Brain microvascular endothelial cell (primary cell): ENCODE data around the gene TMEM109.

Experiments
- DNase-seq: peaks from one replicate; pipeline ENCODE4 v3.0.0-alpha.2; 2020
- H3K27ac ChIP-seq: fragments of 250-450 bp; sonication (Bioruptor Pico); 2 replicates; pipeline ENCODE4 v1.5.1; 2020; ENCODE audit warnings: mild to moderate bottlenecking, moderate library complexity
- H3K27me3 ChIP-seq: fragments of 250-450 bp; sonication (Bioruptor Pico); replicated peaks from 2 replicates; pipeline ENCODE4 v1.5.1; 2020; ENCODE audit warnings: mild to moderate bottlenecking
- H3K36me3 ChIP-seq: fragments of 250-450 bp; sonication (Bioruptor Pico); replicated peaks from 2 replicates; pipeline ENCODE4 v1.5.1; 2020; ENCODE audit warnings: mild to moderate bottlenecking
- H3K4me3 ChIP-seq: 2 replicates; pipeline ENCODE4 v1.5.1; 2011; ENCODE audit warnings: low read depth, mild to moderate bottlenecking, control low read depth, low read length, moderate library complexity
- CTCF ChIP-seq: IDR thresholded peaks from 2 replicates; pipeline ENCODE4 v1.5.1; 2011; ENCODE audit warnings: low read depth, mild to moderate bottlenecking, moderate library complexity, low read length, control low read depth, inconsistent platforms; ENCODE audit errors: missing control alignments
- in situ Hi-C: cut with HindIII; loops from 2 replicates; pipeline ENCODE4 v1.10.0; 2017; ENCODE audit warnings: low sequenced_read_pairs, low pct_ligation_motif_present

TMEM109 gene

GRCh38 chr11:60912223-60912850, 1.6 kb upstream of the TMEM109 start:
- no peak for TF ChIP-seq CTCF
- in situ Hi-C loops, result no loop called here
- Histone ChIP-seq H3K36me3 (no peaks in the 10 kb centered on the region), H3K27me3 (no peaks in the 10 kb centered on the region), H3K4me3 (peak overlapping the region; percentile 22), H3K27ac (no peak overlapping the region)
- no peak for DNase-seq

- Histone ChIP-seq H3K4me3 (peak overlapping the region; percentile 79), H3K27ac (peak overlapping the region; percentile 95)
These were observed 968 bp upstream of the TMEM109 start for GRCh38 chr11:60912851-60913528.

GRCh38 chr11:60914633-60915247, 782 bp downstream of the TMEM109 start:
- Histone ChIP-seq H3K27me3 (no peaks in the 10 kb centered on the region), H3K36me3 (peaks cover under 1% of the 10 kb centered on the region), H3K27ac (peak overlapping the region; percentile 95), H3K4me3 (peak overlapping the region; percentile 79)
- in situ Hi-C loops, result no loop called here
- DNase-seq, result no peak
- TF ChIP-seq CTCF, result no peak

More at GRCh38 chr11:60912851-60913528, 968 bp upstream of the TMEM109 start:
- H3K36me3 ChIP-seq, result no peaks in the 10 kb centered on the region
- TF ChIP-seq CTCF, result no peak
- in situ Hi-C loops, result no loop called here
- no peaks in the 10 kb centered on the region for H3K27me3 ChIP-seq
- DNase-seq, result no peak

DNA sequence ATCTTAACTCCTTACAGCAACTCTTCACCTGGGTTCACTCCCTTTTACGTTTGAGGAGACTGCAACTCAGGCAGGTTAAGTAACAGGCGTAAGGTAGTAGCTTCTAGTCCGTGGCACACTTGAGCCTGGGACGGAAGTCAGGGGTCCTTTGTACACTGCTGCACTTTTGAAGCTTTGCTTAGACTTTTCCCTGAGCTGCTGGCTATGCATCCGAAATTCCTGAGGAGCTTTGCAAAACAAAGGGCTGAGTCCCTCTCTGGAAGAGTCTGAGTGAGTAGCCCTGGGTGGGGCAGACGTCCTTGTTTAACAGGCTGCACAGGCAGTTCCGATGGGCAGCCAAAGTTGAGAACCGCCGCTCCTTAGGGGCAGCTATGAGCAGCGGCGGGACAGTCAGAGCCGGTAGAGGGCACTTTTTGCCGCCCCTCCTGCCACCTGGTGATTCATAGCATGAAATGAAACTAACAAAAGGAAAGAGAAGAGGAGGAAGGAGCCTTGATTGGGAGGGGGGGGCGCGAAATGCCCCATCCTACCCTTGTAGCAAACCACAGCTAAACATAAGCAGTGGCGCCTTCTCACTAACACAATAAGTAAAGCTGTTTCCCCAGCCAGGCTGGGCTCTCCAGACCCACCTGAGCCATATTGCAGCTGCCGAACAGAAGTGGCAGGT, 1.4 kb downstream of the TMEM109 start:
- Histone ChIP-seq H3K27me3 (no peaks in the 10 kb centered on the region), H3K4me3 (peak overlapping the region; percentile 79), H3K36me3 (peaks cover 7% of the 10 kb centered on the region), H3K27ac (peak overlapping the region; percentile 2)
- peak; percentile 56 for TF ChIP-seq CTCF
- in situ Hi-C loops, result no loop called here
- DNase-seq, result peak; percentile 36

DNA sequence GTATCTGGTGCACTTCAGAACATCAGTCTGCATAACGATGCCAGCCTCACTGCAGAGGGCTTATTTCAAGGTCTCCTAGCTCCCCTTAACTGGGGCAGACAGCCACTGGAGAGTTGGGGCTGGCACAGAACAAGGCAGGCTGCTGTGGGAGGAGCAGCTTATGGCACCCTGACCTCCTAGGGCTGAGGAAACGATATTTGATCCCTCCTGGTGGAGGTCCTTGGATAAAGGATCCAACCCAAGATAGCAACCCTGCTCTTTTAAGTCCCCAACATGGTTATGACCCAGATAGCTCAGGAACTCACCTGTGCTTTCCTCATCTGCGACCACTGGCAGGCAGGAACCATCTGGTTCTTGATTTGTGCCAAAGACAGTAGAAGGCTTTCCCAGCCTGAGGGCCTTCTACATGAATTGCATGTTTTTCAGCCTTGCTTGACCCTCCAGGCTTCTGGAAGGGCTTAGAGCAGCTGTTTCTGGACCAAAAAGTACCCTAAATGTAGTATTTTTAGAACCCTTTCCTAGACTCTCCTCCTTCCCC, 2.8 kb downstream of the TMEM109 start:
- no peak for DNase-seq
- no peak overlapping the region for H3K4me3 ChIP-seq
- in situ Hi-C loops, result no loop called here
- H3K27me3 ChIP-seq, result no peaks in the 10 kb centered on the region
- no peak for TF ChIP-seq CTCF
- H3K27ac ChIP-seq, result no peak overlapping the region
- peaks cover 18% of the 10 kb centered on the region for H3K36me3 ChIP-seq
